ENCODE data around the gene TSC22D1.
"Not testable (repeated sequence)": the region's sequence is repeated elsewhere in the genome, so short reads cannot be mapped to it uniquely, and the experiment has no call there.

The TSC22D1 gene

DNA sequence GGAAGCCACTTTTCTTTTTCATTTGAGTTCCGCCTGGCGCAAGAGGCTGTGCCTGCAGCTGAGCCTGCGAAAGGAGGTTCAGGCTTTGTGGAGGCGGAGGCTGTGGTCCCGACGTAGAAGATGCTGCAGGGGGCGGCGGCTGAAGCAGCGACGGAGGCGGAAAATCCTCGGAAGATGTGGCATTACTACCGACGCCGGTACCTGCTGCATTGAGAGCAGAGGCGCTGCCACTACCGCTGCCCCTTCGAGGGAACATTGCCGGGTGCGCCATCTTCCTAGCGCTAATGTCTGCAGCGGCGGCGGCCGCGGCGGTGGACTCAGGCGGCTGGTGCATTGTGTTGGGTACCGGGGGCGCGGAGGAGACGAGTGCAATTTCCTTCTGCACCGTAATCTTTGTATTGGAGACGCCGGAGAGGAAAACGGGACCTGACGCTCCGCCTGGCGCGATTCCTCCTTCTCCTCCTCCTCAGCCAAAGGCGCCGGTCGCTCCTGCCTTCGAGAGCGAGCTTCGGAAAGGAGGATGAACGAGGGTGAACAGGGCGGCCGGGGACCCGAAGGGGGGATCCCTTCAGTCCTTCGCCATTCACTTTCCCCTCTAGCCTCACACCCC lies at the start of gene TSC22D1:
Gene TSC22D1 (minus strand): TSS at position 590 of the 610 bp plus-strand sequence. CDS start 256 bp downstream, at position 334.
- Histone ChIP-seq H3K9me3 (ENCODE audit: control insufficient read depth, low read length) (no peaks in the 10 kb centered on the region), H3K9ac (ENCODE audit: low read length) (peak within 1 kb of the TSS; percentile 92), H3K4me1 (ENCODE audit: control insufficient read depth, insufficient read depth, low read length) (peaks cover 29% of the 10 kb centered on the region), H3K27me3 (ENCODE audit: control insufficient read depth, insufficient read depth, low read length) (no peaks in the 10 kb centered on the region), H3K36me3 (ENCODE audit: control insufficient read depth, insufficient read depth, low read length) (no peaks in the 10 kb centered on the region), H3K4me3 (ENCODE audit: low read length) (peak within 1 kb of the TSS; percentile 70)

DNA sequence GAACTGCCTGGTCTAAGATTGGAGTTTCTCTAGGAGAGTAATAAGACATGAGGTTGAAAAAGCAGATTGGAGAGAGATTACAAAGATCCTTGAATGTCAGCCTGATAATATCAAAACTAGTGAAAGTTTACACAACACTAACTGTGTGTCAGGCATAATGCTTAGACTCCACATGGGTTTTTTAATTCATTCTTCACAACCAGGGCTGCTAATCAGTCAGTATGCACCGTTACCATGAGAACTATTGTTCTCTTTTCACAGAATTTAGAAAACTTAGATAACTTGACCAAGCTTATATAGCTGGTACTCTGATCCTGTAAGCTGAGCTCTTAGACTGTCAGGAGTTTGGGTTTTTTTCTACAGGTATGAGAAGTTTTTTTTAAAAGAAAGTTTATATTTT lies 46.6 kb upstream of the TSC22D1 start:
- Histone ChIP-seq H3K9ac (ENCODE audit: low read length) (no peak overlapping the region), H3K36me3 (ENCODE audit: control insufficient read depth, insufficient read depth, low read length) (no peaks in the 10 kb centered on the region), H3K27me3 (ENCODE audit: control insufficient read depth, insufficient read depth, low read length) (no peaks in the 10 kb centered on the region), H3K9me3 (ENCODE audit: control insufficient read depth, low read length) (no peaks in the 10 kb centered on the region), H3K4me1 (ENCODE audit: control insufficient read depth, insufficient read depth, low read length) (no peaks in the 10 kb centered on the region), H3K4me3 (ENCODE audit: low read length) (no peak overlapping the region)

DNA sequence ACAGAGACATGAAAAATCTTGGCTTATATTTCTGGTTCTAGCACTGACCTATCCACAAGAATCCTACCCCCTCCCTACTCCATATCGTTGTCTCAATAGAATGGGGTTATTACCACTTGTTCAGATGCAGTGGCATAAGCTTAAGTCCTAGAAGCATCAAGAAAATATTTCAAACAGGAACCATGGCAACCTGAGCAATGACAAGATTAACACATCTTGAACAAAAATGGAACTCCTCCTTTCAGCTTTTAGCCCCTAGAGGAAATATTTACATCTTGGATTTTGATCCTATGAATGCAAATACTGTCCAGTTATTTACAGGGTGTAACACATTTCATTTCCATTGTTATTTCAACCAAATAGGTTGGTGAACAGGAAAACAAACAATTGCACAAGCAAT lies 46.1 kb upstream of the TSC22D1 start:
- Histone ChIP-seq H3K9ac (ENCODE audit: low read length) (no peak overlapping the region), H3K4me1 (ENCODE audit: control insufficient read depth, insufficient read depth, low read length) (no peaks in the 10 kb centered on the region), H3K4me3 (ENCODE audit: low read length) (no peak overlapping the region), H3K9me3 (ENCODE audit: control insufficient read depth, low read length) (no peaks in the 10 kb centered on the region), H3K27me3 (ENCODE audit: control insufficient read depth, insufficient read depth, low read length) (no peaks in the 10 kb centered on the region), H3K36me3 (ENCODE audit: control insufficient read depth, insufficient read depth, low read length) (no peaks in the 10 kb centered on the region)

DNA sequence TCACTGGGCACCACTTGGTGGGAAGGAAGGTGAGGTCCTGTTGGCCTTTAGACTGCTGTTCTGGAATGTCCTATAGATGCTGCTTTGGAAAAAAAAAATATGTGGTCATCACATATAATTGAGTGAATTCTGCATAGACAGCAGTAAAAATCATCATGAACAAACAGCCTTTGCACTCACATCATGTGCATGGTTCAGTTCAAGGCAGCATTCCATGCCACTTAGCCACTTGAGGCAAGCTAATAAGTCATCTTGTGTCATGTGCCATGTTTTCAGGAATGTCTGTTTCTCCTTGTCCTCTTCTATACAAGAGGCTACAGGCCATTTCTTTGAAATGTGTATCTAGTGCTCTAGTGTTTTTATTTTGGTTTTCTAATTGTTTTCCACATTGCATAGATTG lies 43.9 kb upstream of the TSC22D1 start:
- Histone ChIP-seq H3K4me1 (ENCODE audit: control insufficient read depth, insufficient read depth, low read length) (no peaks in the 10 kb centered on the region), H3K36me3 (ENCODE audit: control insufficient read depth, insufficient read depth, low read length) (no peaks in the 10 kb centered on the region), H3K4me3 (ENCODE audit: low read length) (no peak overlapping the region), H3K27me3 (ENCODE audit: control insufficient read depth, insufficient read depth, low read length) (no peaks in the 10 kb centered on the region), H3K9ac (ENCODE audit: low read length) (no peak overlapping the region), H3K9me3 (ENCODE audit: control insufficient read depth, low read length) (no peaks in the 10 kb centered on the region)

DNA sequence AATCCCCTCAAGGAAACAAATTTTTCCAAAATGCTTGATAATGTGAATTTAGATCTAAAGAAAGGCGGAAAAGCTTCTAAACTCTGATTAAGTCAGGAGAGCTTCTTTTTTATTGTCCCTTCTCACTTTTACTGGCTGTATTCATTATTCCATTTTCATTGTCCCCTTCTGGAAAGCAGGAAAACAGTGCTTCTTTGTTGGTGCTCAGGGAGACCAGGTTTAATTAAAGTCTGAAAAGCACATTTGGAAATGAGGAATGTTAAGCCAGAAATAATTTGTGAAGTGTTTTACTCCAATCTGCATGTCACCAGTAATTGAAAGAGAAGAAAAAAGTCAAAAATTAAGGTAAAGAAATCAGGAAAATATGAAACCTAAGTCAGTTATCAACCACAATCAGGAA lies 43.5 kb upstream of the TSC22D1 start:
- Histone ChIP-seq H3K9me3 (ENCODE audit: control insufficient read depth, low read length) (no peaks in the 10 kb centered on the region), H3K9ac (ENCODE audit: low read length) (no peak overlapping the region), H3K4me1 (ENCODE audit: control insufficient read depth, insufficient read depth, low read length) (no peaks in the 10 kb centered on the region), H3K36me3 (ENCODE audit: control insufficient read depth, insufficient read depth, low read length) (no peaks in the 10 kb centered on the region), H3K27me3 (ENCODE audit: control insufficient read depth, insufficient read depth, low read length) (no peaks in the 10 kb centered on the region), H3K4me3 (ENCODE audit: low read length) (no peak overlapping the region)

DNA sequence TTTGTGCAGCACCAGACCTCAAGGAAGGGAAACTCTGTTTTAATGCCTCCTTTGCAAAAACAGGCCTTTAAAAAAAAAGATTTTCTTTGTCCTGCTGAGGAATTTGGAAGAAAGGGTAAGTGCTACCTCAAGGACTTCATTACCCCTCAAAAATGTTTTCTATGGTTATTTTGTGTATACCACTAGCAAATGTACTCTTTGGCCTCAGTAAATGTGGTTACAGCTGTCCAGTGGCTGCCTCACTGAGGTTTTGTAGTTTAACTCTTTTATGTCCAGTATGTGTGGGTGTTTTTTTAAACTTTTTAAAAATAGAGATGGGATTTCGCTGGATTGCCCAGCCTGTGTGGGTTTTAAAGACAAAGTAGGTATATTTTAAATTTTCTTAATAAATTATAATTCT lies 42.2 kb upstream of the TSC22D1 start:
- Histone ChIP-seq H3K4me3 (ENCODE audit: low read length) (no peak overlapping the region), H3K27me3 (ENCODE audit: control insufficient read depth, insufficient read depth, low read length) (no peaks in the 10 kb centered on the region), H3K9me3 (ENCODE audit: control insufficient read depth, low read length) (no peaks in the 10 kb centered on the region), H3K36me3 (ENCODE audit: control insufficient read depth, insufficient read depth, low read length) (no peaks in the 10 kb centered on the region), H3K9ac (ENCODE audit: low read length) (no peak overlapping the region), H3K4me1 (ENCODE audit: control insufficient read depth, insufficient read depth, low read length) (no peaks in the 10 kb centered on the region)

DNA sequence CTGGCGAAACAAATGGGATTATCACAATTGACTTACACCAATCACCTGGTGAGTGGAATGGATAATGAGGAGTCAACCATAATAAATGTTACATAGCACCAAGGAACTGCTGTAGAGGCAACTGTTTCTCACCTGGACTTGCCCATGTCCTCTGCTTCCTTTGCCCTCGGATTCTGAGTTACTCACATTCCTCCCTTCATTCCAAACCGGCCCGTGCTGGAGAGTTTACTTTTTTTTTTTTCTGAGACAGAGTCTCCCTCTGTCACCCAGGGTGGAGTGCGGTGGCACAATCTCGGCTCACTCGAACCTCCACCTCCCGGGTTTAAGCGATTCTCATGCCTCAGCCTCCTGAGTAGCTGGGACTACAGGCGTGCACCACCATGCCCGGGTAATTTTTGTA lies 41.5 kb upstream of the TSC22D1 start:
- H3K9ac ChIP-seq (ENCODE audit: low read length), result no peak overlapping the region
- H3K4me1 ChIP-seq (ENCODE audit: control insufficient read depth, insufficient read depth, low read length), result no peaks in the 10 kb centered on the region
- no peaks in the 10 kb centered on the region for H3K36me3 ChIP-seq (ENCODE audit: control insufficient read depth, insufficient read depth, low read length)
- H3K9me3 ChIP-seq (ENCODE audit: control insufficient read depth, low read length), result no peaks in the 10 kb centered on the region
- no peaks in the 10 kb centered on the region for H3K27me3 ChIP-seq (ENCODE audit: control insufficient read depth, insufficient read depth, low read length)
- no peak overlapping the region for H3K4me3 ChIP-seq (ENCODE audit: low read length)

DNA sequence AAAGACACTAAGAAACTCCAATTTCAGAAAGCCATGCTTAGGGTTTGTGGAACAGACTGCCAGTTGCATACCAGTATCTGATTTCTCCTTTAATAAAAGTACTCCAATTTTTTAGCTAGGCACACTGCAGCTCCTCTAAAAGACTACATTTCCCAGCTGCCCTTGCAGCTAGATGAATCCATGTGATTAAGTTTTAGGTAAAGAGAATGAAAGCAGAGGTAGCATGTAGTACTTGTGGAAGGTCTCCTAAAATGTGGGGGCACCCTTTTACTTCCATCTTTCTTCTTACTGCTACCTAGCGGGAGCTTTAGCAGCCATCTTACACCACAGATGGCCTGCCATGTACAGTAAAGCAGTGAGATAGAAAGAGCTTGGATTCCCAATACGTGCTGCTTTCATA lies 33.0 kb upstream of the TSC22D1 start:
- Histone ChIP-seq H3K4me3 (ENCODE audit: low read length) (no peak overlapping the region), H3K9ac (ENCODE audit: low read length) (no peak overlapping the region), H3K4me1 (ENCODE audit: control insufficient read depth, insufficient read depth, low read length) (no peaks in the 10 kb centered on the region), H3K36me3 (ENCODE audit: control insufficient read depth, insufficient read depth, low read length) (no peaks in the 10 kb centered on the region), H3K27me3 (ENCODE audit: control insufficient read depth, insufficient read depth, low read length) (no peaks in the 10 kb centered on the region), H3K9me3 (ENCODE audit: control insufficient read depth, low read length) (no peaks in the 10 kb centered on the region)

DNA sequence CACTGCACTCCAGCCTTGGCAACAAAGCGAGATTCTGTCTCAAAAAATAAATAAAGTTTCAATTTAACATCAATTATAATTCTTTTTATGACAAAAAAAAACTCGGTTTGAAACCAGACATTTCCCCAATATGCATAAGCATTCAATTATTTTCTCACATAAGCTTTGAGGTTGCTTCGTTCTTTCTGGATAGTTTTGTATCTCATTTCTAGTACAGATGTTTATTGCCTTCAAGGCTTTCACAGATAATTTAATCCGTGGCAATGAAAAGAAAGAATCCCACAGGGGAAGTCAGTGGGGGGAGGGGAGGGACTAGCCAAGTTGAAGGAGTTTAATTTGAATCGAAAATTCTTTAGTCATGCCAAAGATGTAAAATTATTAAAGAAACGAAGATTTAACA lies 29.6 kb upstream of the TSC22D1 start:
- Histone ChIP-seq H3K27me3 (ENCODE audit: control insufficient read depth, insufficient read depth, low read length) (no peaks in the 10 kb centered on the region), H3K9me3 (ENCODE audit: control insufficient read depth, low read length) (no peaks in the 10 kb centered on the region), H3K36me3 (ENCODE audit: control insufficient read depth, insufficient read depth, low read length) (no peaks in the 10 kb centered on the region), H3K4me1 (ENCODE audit: control insufficient read depth, insufficient read depth, low read length) (no peaks in the 10 kb centered on the region), H3K9ac (ENCODE audit: low read length) (no peak overlapping the region), H3K4me3 (ENCODE audit: low read length) (no peak overlapping the region)

DNA sequence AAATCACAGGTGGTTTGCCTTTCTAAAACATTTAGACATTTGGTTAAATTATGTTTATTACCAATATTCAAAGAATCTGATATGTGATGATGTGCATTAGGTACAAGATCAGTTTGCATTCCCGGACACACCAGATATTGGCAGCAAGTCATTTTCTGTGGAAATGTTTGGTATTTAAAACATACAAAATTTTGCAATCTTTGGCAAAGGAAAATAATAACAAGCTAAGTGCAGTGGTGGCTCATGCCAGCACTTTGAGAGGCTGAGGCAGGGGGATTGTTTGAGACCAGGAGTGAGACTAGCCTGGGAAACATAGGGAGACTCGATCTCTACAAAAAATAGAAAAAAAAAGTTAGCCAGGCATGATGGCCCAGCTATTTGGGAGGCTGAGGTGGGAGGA lies 29.1 kb upstream of the TSC22D1 start:
- H3K36me3 ChIP-seq (ENCODE audit: control insufficient read depth, insufficient read depth, low read length), result no peaks in the 10 kb centered on the region
- no peak overlapping the region for H3K4me3 ChIP-seq (ENCODE audit: low read length)
- no peaks in the 10 kb centered on the region for H3K9me3 ChIP-seq (ENCODE audit: control insufficient read depth, low read length)
- H3K9ac ChIP-seq (ENCODE audit: low read length), result no peak overlapping the region
- no peaks in the 10 kb centered on the region for H3K4me1 ChIP-seq (ENCODE audit: control insufficient read depth, insufficient read depth, low read length)
- no peaks in the 10 kb centered on the region for H3K27me3 ChIP-seq (ENCODE audit: control insufficient read depth, insufficient read depth, low read length)

DNA sequence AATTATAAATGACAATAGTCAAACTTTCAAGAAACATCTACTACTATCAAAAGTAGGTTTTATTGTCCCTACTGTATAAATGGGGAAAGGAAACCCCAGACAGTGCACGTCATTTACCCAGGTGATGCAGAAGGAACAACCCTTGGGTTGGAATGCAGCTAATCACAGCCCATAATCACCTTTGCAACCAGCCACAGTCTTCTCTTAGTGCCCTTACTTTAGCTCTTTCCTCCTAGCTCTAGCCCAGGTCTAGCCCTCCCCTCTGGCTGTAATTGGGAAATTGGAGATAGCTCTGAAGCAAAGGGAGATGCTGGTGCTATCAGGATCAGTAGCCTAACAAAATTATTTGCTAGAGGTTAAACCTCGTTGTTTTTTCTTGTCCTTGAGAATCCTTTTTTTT lies 25.5 kb upstream of the TSC22D1 start:
- no peak overlapping the region for H3K4me3 ChIP-seq (ENCODE audit: low read length)
- H3K27me3 ChIP-seq (ENCODE audit: control insufficient read depth, insufficient read depth, low read length), result no peaks in the 10 kb centered on the region
- H3K9me3 ChIP-seq (ENCODE audit: control insufficient read depth, low read length), result no peaks in the 10 kb centered on the region
- H3K36me3 ChIP-seq (ENCODE audit: control insufficient read depth, insufficient read depth, low read length), result no peaks in the 10 kb centered on the region
- no peak overlapping the region for H3K9ac ChIP-seq (ENCODE audit: low read length)
- no peaks in the 10 kb centered on the region for H3K4me1 ChIP-seq (ENCODE audit: control insufficient read depth, insufficient read depth, low read length)

DNA sequence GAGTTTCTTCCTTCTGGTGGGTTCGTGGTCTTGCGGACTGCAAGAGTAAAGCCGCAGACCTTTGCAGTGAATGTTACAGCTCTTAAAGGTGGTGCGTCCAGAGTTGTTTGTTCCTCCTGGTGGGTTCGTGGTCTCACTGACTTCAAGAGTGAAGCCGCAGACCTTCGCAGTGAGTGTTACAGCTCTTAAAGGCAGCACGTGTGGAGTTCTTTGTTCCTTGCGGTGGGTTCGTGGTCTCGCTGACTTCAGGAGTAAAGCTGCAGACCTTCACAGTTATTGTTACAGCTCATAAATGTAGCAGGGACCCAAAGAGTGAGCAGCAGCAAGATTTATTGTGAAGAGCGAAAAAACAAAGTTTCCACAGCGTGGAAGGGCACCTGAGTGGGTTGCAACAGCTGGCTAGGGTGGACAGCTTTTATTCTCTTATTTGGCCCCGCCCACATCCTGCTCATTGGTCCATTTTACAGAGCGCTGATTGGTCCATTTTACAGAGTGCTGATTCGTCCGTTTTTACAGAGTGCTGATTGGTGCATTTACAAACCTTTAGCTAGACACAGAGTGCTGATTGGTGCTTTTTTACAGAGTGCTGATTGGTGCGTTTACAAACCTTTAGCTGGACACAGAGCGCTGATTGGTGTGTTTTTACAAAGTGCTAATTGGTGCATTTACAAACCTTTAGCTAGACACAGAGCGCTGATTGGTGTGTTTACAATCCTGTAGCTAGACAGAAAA lies 17.9 kb upstream of the TSC22D1 start:
- H3K4me1 ChIP-seq (ENCODE audit: control insufficient read depth, insufficient read depth, low read length); H3K4me3 ChIP-seq (ENCODE audit: low read length); H3K36me3 ChIP-seq (ENCODE audit: control insufficient read depth, insufficient read depth, low read length); H3K9me3 ChIP-seq (ENCODE audit: control insufficient read depth, low read length); H3K27me3 ChIP-seq (ENCODE audit: control insufficient read depth, insufficient read depth, low read length); H3K9ac ChIP-seq (ENCODE audit: low read length): not testable (repeated sequence)

Measured in mucosa of stomach (tissue), 1 donor.